HG02852 (cell line): ENCODE measurements around the gene ARL8B.
"Not testable (repeated sequence)": the region's sequence is repeated elsewhere in the genome, so short reads cannot be mapped to it uniquely, and the experiment has no call there.

Experiments
- ATAC-seq: cut with Tn5 transposase; IDR thresholded peaks from one replicate; pipeline ENCODE4 v1.9.1; 2021; ENCODE audit warnings: mild to moderate bottlenecking, moderate library complexity; ENCODE audit not compliant: unreplicated experiment

ARL8B gene

GRCh38 chr3:5106933-5107334 is 15.2 kb upstream of the ARL8B start:
- ATAC-seq: not testable (repeated sequence)

- ATAC-seq: no peak
These were observed 11.8 kb upstream of the ARL8B start for GRCh38 chr3:5110337-5110736.

- ATAC-seq: no peak
These were observed 10.0 kb upstream of the ARL8B start for GRCh38 chr3:5112043-5112442.

GRCh38 chr3:5113726-5114125 is 8.4 kb upstream of the ARL8B start:
- ATAC-seq: not testable (repeated sequence)

GRCh38 chr3:5115506-5116162 is 6.5 kb upstream of the ARL8B start:
- peak; percentile 75 for ATAC-seq

- ATAC-seq: no peak
These were observed 5.6 kb upstream of the ARL8B start for GRCh38 chr3:5116538-5116937.

- ATAC-seq: no peak
These were observed 1.6 kb upstream of the ARL8B start for GRCh38 chr3:5120446-5120845.

GRCh38 chr3:5122741-5123706 is 932 bp downstream of the ARL8B start:
- peak; percentile 21 for ATAC-seq

GRCh38 chr3:5123937-5124336 is 1.8 kb downstream of the ARL8B start:
- no peak for ATAC-seq

- no peak for ATAC-seq
These were observed 4.5 kb downstream of the ARL8B start for GRCh38 chr3:5126586-5126985.

- no peak for ATAC-seq
These were observed 6.8 kb downstream of the ARL8B start for GRCh38 chr3:5128849-5129248.

GRCh38 chr3:5133239-5134018 is 11.3 kb downstream of the ARL8B start:
- ATAC-seq: no peak

GRCh38 chr3:5134019-5134391 is 11.9 kb downstream of the ARL8B start:
- ATAC-seq: no peak

- no peak for ATAC-seq
These were observed 12.4 kb downstream of the ARL8B start for GRCh38 chr3:5134499-5134898.

- peak; percentile 59 for ATAC-seq
These were observed 14.3 kb downstream of the ARL8B start for GRCh38 chr3:5136211-5136918.

GRCh38 chr3:5136919-5137429 is 14.9 kb downstream of the ARL8B start:
- ATAC-seq: peak; percentile 1

- ATAC-seq: no peak
These were observed 16.3 kb downstream of the ARL8B start for GRCh38 chr3:5138214-5138981.

GRCh38 chr3:5140230-5140621 is 18.1 kb downstream of the ARL8B start:
- peak; percentile 43 for ATAC-seq

GRCh38 chr3:5140839-5141238 is 18.7 kb downstream of the ARL8B start:
- no peak for ATAC-seq

- ATAC-seq: no peak
These were observed 19.7 kb downstream of the ARL8B start for GRCh38 chr3:5141760-5142159.
